Inflammatory macrophage treated with lipopolysaccharide for 1 hour (primary cell): ENCODE measurements around the gene RAB3GAP1.
A peak's percentile ranks its signal among the peaks of the same experiment; 100 is the strongest.
"Not testable (repeated sequence)": the region's sequence is repeated elsewhere in the genome, so short reads cannot be mapped to it uniquely, and the experiment has no call there.

ENCODE experiments used
- DNase-seq, 2 donors: peaks; one replicate each; pipeline ENCODE4 v3.0.0-alpha.2; 2020 to 2022

RAB3GAP1 gene

GRCh38 chr2:135055182-135055786 is 3.2 kb downstream of the RAB3GAP1 start:
- no peak for DNase-seq

GRCh38 chr2:135056790-135057189 is 4.7 kb downstream of the RAB3GAP1 start:
- no peak for DNase-seq

GRCh38 chr2:135059577-135059976 is 7.5 kb downstream of the RAB3GAP1 start:
- no peak for DNase-seq

GRCh38 chr2:135063210-135063609 is 11.1 kb downstream of the RAB3GAP1 start:
- peak in 1 of 2 donors; percentile 4 for DNase-seq

- no peak for DNase-seq
Measured at GRCh38 chr2:135064149-135064548, 12.1 kb downstream of the RAB3GAP1 start.

DNA sequence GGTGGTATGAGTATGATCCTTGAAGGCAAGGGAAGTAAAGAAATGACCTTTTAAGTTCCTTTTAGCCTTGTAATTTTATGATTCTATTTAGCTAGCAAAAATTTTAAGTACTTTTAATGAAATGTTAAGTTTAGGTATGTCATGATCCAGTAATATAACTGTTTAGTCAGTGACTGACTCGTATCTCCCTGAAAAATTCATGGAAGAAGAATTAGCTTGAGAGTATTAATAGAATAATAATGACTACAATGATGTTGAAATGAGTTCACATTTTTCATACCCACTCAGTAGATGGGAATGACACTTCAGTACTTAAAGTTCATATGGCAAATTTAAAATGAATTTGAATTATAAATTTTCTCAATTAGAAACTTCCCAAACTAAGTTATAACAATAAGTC is 14.6 kb downstream of the RAB3GAP1 start:
- peak in 1 of 2 donors; percentile 2 for DNase-seq

- no peak for DNase-seq
Measured at GRCh38 chr2:135072125-135072997, 20.3 kb downstream of the RAB3GAP1 start.

DNA sequence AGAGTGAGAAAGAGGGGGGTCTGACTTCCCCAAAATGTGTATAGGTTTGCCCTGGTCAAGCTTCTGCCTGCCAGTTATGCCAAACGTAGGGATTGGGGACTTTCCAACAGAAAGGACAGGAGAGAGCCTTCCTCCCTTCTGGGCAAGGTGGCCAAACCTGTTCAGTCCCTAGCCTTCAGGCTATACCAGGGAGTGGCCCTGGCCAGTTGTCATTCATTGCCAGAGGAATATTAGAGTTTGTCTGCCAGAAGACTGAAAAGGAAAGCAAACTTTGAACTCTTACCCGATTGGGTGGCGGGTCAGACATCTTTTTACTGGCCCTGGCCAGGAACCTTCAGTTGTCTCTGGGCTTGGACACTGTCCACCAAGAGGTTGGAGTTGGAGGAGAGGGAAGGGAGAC is 22.1 kb downstream of the RAB3GAP1 start:
- no peak for DNase-seq

DNA sequence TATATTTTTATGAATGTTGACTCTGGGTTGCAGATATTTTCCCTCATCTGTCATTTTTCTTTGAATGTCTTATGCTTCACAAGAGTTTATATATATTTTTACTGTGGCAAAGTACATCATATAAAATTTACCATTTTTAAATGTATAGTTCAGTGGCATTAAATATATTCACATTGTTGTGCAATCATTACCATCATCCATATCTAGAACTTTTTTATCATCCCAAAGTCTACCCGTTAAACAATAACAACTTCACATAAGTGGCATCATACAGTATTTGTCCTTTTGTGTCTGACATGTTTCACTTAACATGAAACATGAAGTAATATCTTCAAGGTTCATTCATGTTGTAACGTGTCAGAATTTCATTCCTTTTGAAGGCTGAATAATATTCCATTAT is 24.5 kb downstream of the RAB3GAP1 start:
- DNase-seq, result no peak

DNA sequence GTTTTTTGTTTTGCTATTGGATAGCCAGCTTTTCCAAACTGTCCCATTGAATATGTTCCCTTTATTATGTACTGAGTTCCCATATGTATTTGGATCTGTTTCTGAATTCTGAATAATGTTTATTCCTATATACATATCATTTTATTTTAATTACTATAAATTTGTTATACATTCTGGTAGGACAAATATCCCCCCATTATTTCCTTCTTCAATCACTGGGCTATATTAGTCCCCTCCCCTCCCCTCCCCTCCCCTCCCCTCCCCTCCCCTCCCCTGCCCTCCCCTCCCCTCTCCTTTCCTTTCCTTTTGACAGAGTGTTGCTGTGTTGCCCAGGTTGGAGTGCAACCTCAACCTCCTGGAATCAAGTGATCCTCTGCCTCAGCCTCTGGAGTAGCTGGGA is 26.3 kb downstream of the RAB3GAP1 start:
- no peak for DNase-seq

GRCh38 chr2:135086222-135086621 is 34.1 kb downstream of the RAB3GAP1 start:
- DNase-seq, result no peak

DNA sequence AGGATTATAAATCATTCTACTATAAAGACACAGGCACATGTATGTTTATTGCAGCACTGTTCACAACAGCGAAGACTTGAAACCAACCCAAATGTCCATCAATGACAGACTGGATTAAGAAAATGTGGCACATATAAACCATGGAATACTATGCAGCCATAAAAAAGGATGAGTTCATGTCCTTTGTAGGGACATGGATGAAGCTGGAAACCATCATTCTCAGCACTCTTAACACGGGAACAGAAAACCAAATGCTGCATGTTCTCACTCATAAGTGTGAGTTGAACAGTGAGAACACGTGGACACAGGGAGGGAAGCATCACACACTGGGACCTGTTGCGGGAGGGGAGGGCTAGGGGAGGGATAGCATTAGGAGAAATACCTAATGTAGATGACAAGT is 37.5 kb downstream of the RAB3GAP1 start:
- not testable (repeated sequence) for DNase-seq

DNA sequence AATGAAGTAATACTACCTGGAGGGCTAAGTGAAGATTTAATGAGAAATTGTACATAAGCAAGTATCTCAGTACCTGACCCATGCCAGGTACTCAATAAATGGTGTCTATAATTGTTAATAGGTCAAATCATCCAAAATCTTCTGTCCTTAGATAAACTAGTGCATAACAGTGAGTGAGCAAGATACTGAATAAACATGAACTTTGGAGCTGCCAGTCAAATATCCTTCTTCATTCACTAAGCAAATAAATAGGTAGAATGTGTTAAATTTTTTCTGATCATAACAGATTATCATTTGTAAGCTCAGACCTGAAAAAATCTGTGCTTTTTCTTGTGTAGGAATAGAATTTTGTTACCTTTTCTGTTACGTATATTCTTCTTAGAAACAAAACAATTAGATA is 39.6 kb downstream of the RAB3GAP1 start:
- DNase-seq, result no peak

DNA sequence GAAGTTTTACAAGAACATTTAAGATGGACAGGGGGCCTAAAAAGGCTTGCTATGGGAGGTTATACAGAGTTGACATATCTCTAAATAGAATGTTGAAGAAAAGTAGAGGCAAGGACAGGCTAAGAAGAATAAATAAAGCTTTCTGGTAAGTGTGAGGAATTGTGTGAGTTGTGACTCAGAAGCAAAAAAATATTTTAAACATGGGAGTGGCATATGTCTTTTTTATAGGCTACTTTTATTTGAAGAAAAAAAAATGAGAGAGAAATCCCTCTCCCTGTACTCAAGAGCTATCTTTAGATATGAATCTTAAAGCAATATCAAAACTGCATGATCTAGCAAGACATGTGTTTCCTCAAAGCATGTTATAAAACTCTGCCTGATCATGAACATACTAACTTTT is 41.1 kb downstream of the RAB3GAP1 start:
- DNase-seq, result no peak

GRCh38 chr2:135093670-135094330 is 41.7 kb downstream of the RAB3GAP1 start:
- no peak for DNase-seq

DNA sequence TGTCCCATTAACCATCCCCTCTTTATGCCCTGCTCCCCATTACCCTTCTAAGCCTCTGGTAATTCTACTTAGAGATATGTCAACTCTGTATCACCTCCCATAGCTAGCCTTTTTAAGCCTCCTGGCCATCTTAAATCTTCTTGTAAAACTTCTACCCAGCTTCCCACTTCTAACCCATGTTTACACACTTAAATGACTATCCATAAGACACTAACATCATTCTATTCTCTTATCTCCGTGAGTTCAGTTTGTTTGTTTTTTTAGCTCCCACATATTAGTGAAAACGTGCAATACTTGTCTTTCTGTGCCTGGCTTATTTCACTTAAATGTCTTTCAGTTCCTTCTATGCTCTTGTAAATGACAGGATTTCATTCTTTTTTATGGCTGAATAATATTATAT is 42.4 kb downstream of the RAB3GAP1 start:
- DNase-seq, result no peak

DNA sequence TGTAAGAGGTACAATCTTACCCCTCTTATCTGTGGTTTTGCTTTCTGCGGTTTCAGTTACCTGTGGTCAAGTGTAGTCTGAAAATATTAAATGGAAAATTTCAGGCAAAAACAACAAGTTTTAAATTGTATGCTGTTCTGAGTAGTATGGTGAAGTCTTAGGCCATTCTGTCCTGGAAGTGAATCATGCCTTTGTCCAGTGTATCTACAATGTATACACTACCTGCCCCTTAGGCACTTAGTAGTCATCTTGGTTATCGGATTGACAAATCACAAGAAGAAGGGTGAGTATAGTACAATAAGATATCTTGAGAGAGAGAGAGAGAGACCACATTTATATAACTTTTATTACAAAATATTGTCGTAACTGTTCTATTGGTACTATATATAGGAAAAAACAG is 43.5 kb downstream of the RAB3GAP1 start:
- no peak for DNase-seq

- no peak for DNase-seq
Measured at GRCh38 chr2:135096665-135097446, 44.8 kb downstream of the RAB3GAP1 start.

DNA sequence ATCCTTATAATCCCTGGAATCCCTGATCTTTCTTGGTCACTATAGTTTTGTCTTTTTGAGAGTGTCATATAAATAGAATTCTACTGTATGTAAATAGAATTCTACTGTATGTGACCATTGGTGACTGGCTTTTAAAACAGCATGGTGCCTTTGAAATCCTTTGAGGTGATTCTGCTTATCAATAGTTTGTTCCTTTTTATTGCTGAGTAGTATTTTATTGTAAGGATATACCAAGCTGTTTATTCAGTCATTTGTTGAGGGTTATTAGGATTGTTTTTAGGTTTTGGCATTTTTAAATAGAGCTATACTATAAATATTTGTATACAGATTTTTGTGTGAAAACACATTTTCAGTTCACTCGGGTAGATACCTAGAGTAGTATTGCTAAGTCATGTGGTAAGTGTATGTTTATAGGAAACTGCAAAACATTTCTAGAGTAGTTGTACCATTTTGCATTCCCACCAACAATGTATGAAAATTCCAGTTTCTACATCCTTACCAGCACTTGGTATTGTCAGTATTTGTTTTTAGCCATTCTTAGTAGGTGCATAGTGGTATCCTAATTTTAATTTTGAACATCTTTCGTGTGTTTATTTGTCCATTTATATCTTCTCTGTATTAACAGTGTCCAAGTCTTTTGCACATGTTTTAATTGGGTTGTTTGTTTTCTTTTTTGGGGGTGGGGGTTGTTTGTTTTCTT is 45.6 kb downstream of the RAB3GAP1 start:
- DNase-seq, result no peak

GRCh38 chr2:135099802-135100483 is 47.9 kb downstream of the RAB3GAP1 start:
- DNase-seq, result no peak

GRCh38 chr2:135103843-135104242 is 51.8 kb downstream of the RAB3GAP1 start:
- no peak for DNase-seq
